H1 (cell line): Measurements from ENCODE around the gene ST3GAL2. TPM values are rescaled to one million over a fixed set of nuclear protein-coding genes. Genes with fewer than 3 reads are reported as not detected.

ENCODE experiments used
- CTCF ChIA-PET: fragments of 300-600 bp; sonication (Branson Sonifier 250); formaldehyde crosslinking; loops from one replicate; lab custom pipeline; 2021; ENCODE audit not compliant: partially characterized antibody; lab: Charles Lee
- POLR2A ChIA-PET: fragments of 300-600 bp; sonication (Branson Sonifier 250); formaldehyde crosslinking; loops from one replicate; lab custom pipeline; 2021; ENCODE audit warnings: inconsistent platforms; ENCODE audit not compliant: partially characterized antibody; lab: Charles Lee
- DNase-seq, 2 experiments: peaks; one replicate each; pipeline versions ENCODE4 v3.0.0 to v3.0.0-alpha.2; 2010 to 2022; ENCODE audit warnings: low spot score in 2 of 2, low read depth in 1 of 2, mixed read lengths in 1 of 2
- FAIRE-seq: peaks from 2 replicates; lab custom pipeline; 2011; peaks lifted over from hg19 to GRCh38; lab: Jason Lieb, UNC
- H2AFZ ChIP-seq: 2 replicates; pipeline ENCODE4 v1.8.1; 2012; ENCODE audit warnings: low read length, inconsistent platforms
- H2AK5ac ChIP-seq: 2 replicates; pipeline ENCODE4 v1.6.1; 2013; ENCODE audit warnings: low read depth, low read length
- H2BK120ac ChIP-seq: replicated peaks from 2 replicates; pipeline ENCODE3; 2013; ENCODE audit warnings: low read depth, low read length, inconsistent platforms
- H2BK12ac ChIP-seq: 2 replicates; pipeline ENCODE4 v1.6.1; 2013; ENCODE audit warnings: low read depth, low read length
- H2BK15ac ChIP-seq: 2 replicates; pipeline ENCODE4 v1.6.1; 2013; ENCODE audit warnings: low read length
- H2BK20ac ChIP-seq: 2 replicates; pipeline ENCODE4 v1.6.1; 2013; ENCODE audit warnings: low read length
- H2BK5ac ChIP-seq: 2 replicates; pipeline ENCODE4 v1.6.1; 2013; ENCODE audit warnings: low read depth, low read length
- H3K14ac ChIP-seq: 2 replicates; pipeline ENCODE4 v1.6.1; 2013; ENCODE audit warnings: inconsistent platforms; ENCODE audit not compliant: insufficient read length
- H3K18ac ChIP-seq: 2 replicates; pipeline ENCODE4 v1.6.1; 2013; ENCODE audit warnings: low read length; ENCODE audit errors: extremely low read depth
- H3K23ac ChIP-seq: 2 replicates; pipeline ENCODE4 v1.6.1; 2013; ENCODE audit warnings: inconsistent platforms; ENCODE audit not compliant: insufficient read length
- H3K23me2 ChIP-seq: 2 replicates; pipeline ENCODE4 v1.6.1; 2013; ENCODE audit warnings: low read depth, low read length
- H3K27ac ChIP-seq: 2 replicates; pipeline ENCODE4 v1.6.1; 2011; ENCODE audit warnings: low read depth, low read length, inconsistent platforms
- H3K27me3 ChIP-seq, 4 experiments: replicated peaks in 1 of 4; 1 replicate in 1 of 4; 2 replicates in 3 of 4; pipeline versions ENCODE4 v1.6.1 to v1.8.1; 2011 to 2013; ENCODE audit warnings: low read length in 3 of 4, mild to moderate bottlenecking in 3 of 4, inconsistent platforms in 2 of 4, mixed read lengths in 2 of 4, moderate library complexity in 1 of 4; ENCODE audit not compliant: control insufficient read depth in 3 of 4, insufficient read depth in 3 of 4; ENCODE audit errors: extremely low read depth in 1 of 4
- H3K36me3 ChIP-seq, 4 experiments: 2 replicates each; pipeline versions ENCODE4 v1.6.1 to v1.8.1; 2011 to 2013; ENCODE audit warnings: mild to moderate bottlenecking in 4 of 4, low read length in 3 of 4, moderate library complexity in 2 of 4, control low read depth in 1 of 4, inconsistent platforms in 1 of 4; ENCODE audit not compliant: insufficient read depth in 4 of 4, control insufficient read depth in 2 of 4
- H3K4ac ChIP-seq: replicated peaks from 2 replicates; pipeline ENCODE3; 2013; ENCODE audit warnings: low read length, low read depth, mixed read lengths, inconsistent platforms; ENCODE audit not compliant: insufficient read length
- H3K4me1 ChIP-seq, 4 experiments: replicated peaks in 1 of 4; 1 replicate in 1 of 4; 2 replicates in 3 of 4; pipeline versions ENCODE4 v1.6.1 to v1.8.1; 2011 to 2013; ENCODE audit warnings: low read length in 3 of 4, inconsistent platforms in 2 of 4, mixed read lengths in 1 of 4; ENCODE audit not compliant: insufficient read depth in 4 of 4, control insufficient read depth in 3 of 4
- H3K4me2 ChIP-seq, 2 experiments: 2 replicates each; pipeline versions ENCODE4 v1.6.1 to v1.8.1; 2011 to 2013; ENCODE audit warnings: low read depth in 2 of 2, low read length in 2 of 2, control low read depth in 1 of 2, inconsistent platforms in 1 of 2, mild to moderate bottlenecking in 1 of 2; ENCODE audit not compliant: insufficient read depth in 1 of 2
- H3K4me3 ChIP-seq, 4 experiments: fragments of 200-600, 300-600 bp in 1 of 4; sonication (generic), shearing (Covaris generic), sonication (Bioruptor Twin) in 1 of 4; 2 replicates each; pipeline versions ENCODE4 v1.5.1 to v1.8.1; 2011 to 2016; ENCODE audit warnings: low read length in 4 of 4, low read depth in 3 of 4, control low read depth in 2 of 4, inconsistent platforms in 2 of 4, mild to moderate bottlenecking in 2 of 4, mixed read lengths in 1 of 4, moderate library complexity in 1 of 4; ENCODE audit not compliant: insufficient read depth in 2 of 4; ENCODE audit errors: extremely low read depth in 1 of 4
- H3K56ac ChIP-seq: replicated peaks from 2 replicates; pipeline ENCODE3; 2013; ENCODE audit warnings: low read depth, mild to moderate bottlenecking, mixed read lengths, low read length, inconsistent platforms; ENCODE audit not compliant: insufficient read length
- H3K79me1 ChIP-seq: 2 replicates; pipeline ENCODE4 v1.6.1; 2013; ENCODE audit warnings: low read depth, low read length, control low read depth
- H3K79me2 ChIP-seq, 2 experiments: 2 replicates each; pipeline versions ENCODE4 v1.6.1 to v1.8.1; 2012 to 2013; ENCODE audit warnings: low read length in 2 of 2, mild to moderate bottlenecking in 2 of 2, inconsistent platforms in 1 of 2; ENCODE audit not compliant: insufficient read depth in 2 of 2, control insufficient read depth in 1 of 2
- H3K9ac ChIP-seq, 4 experiments: replicated peaks in 1 of 4; 1 replicate in 1 of 4; 2 replicates in 3 of 4; pipeline versions ENCODE4 v1.6.1 to v1.8.1; 2011 to 2013; ENCODE audit warnings: low read depth in 3 of 4, low read length in 3 of 4, control low read depth in 2 of 4, mild to moderate bottlenecking in 2 of 4, moderate library complexity in 2 of 4, inconsistent platforms in 1 of 4; ENCODE audit errors: extremely low read depth in 1 of 4
- H3K9me3 ChIP-seq, 2 experiments: 2 replicates each; pipeline versions ENCODE4 v1.6.1 to v1.8.1; 2012 to 2013; ENCODE audit warnings: mild to moderate bottlenecking in 2 of 2, moderate library complexity in 2 of 2, control low read depth in 1 of 2, inconsistent platforms in 1 of 2, low read depth in 1 of 2, low read length in 1 of 2, mixed read lengths in 1 of 2; ENCODE audit not compliant: insufficient read depth in 2 of 2
- H4K20me1 ChIP-seq, 2 experiments: replicated peaks in 1 of 2; 2 replicates each; pipeline versions ENCODE3 to v1.8.1; 2011 to 2013; ENCODE audit warnings: inconsistent platforms in 2 of 2, low read length in 2 of 2, mild to moderate bottlenecking in 1 of 2; ENCODE audit not compliant: insufficient read depth in 2 of 2, control insufficient read depth in 1 of 2
- H4K5ac ChIP-seq: 2 replicates; pipeline ENCODE4 v1.6.1; 2013; ENCODE audit warnings: low read length, low read depth, mixed read lengths, inconsistent platforms; ENCODE audit not compliant: insufficient read length
- H4K8ac ChIP-seq: 2 replicates; pipeline ENCODE4 v1.8.0; 2013; ENCODE audit warnings: mild to moderate bottlenecking, moderate library complexity, low read length, inconsistent platforms; ENCODE audit not compliant: insufficient read depth; ENCODE audit errors: extremely low read depth
- H4K91ac ChIP-seq: replicated peaks from 2 replicates; pipeline ENCODE3; 2013; ENCODE audit warnings: low read length, mixed read lengths, inconsistent platforms; ENCODE audit not compliant: insufficient read length
- CBX5 ChIP-seq: fragments of 300-800, 300-1000 bp; sonication (generic); IDR thresholded peaks from 2 replicates; pipeline ENCODE4 v1.7.1; 2016; ENCODE audit warnings: antibody characterized with exemption, low read length, low read depth
- EP300 ChIP-seq, 2 experiments: IDR thresholded peaks; 1 replicate in 1 of 2; 2 replicates in 1 of 2; pipeline ENCODE4 v1.6.1; 2011 to 2012; ENCODE audit warnings: low read depth in 2 of 2, low read length in 2 of 2, mild to moderate bottlenecking in 2 of 2, borderline replicate concordance in 1 of 2, inconsistent platforms in 1 of 2, moderate library complexity in 1 of 2
- KDM1A ChIP-seq: fragments of 200-600, 300-600 bp; sonication (generic); IDR thresholded peaks from 2 replicates; pipeline ENCODE4 v1.7.1; 2016; ENCODE audit warnings: mild to moderate bottlenecking, low read length, borderline replicate concordance
- RXRA ChIP-seq: IDR thresholded peaks from 2 replicates; pipeline ENCODE4 v1.6.1; 2011; ENCODE audit warnings: low read depth, mild to moderate bottlenecking, low read length, moderate library complexity; ENCODE audit not compliant: insufficient read depth
- YY1 ChIP-seq: IDR thresholded peaks from 2 replicates; pipeline ENCODE4 v1.6.1; 2011; ENCODE audit warnings: low read depth, mild to moderate bottlenecking, low read length
- WGBS, 2 experiments: shearing (Covaris generic) in 1 of 2; methylation state at CpG; one replicate each; pipeline versions ENCODE4 v1.1.6 to v1.1.7; 2013 to 2015; ENCODE audit warnings: low lambda C conversion rate in 2 of 2, mixed read lengths in 2 of 2, inconsistent platforms in 1 of 2, low coverage in 1 of 2, missing lambda C conversion rate in 1 of 2; ENCODE audit not compliant: insufficient replicate concordance in 2 of 2, insufficient coverage in 1 of 2, insufficient read length in 1 of 2; ENCODE audit errors: extremely low coverage in 1 of 2, missing lambda C conversion rate in 1 of 2; 5-methylcytosine and 5-hydroxymethylcytosine counted together
- polyA plus RNA-seq, 7 experiments: library from polyadenylated mRNA; depleted of rRNA in 3 of 7; stranded (reverse) in 5 of 7; unstranded in 2 of 7; fragments of >200 nt in 5 of 7; fragments of 200-250 nt in 2 of 7; gene quantifications; 1 replicate in 5 of 7; 2 replicates in 1 of 7; 4 replicates in 1 of 7; pipeline versions ENCODE4 v1.2.1 to v1.2.3, GENCODE V29; 2011 to 2013; ENCODE audit warnings: missing spikeins in 2 of 7, mixed read lengths in 2 of 7
- total RNA-seq: library from RNA; stranded (reverse); fragmentation: NEBNext Ultra II Directional; extraction: Animal tissue kit (Norgen Biotek cat#: 25700); gene quantifications from 2 replicates; pipeline ENCODE4 v1.2.1, GENCODE V29; 2021
- TF ChIP-seq, protein P1 (sequence below): IDR thresholded peaks from 2 replicates; pipeline ENCODE4 v1.6.1; 2011; ENCODE audit warnings: low read length, improper control_type of control experiment

ST3GAL2 gene
- total and polyA plus RNA-seq, 2 of the 8 experiments (the other 6 are each of a cell fraction or from before 2014, with no cell fraction given), result 14.4 to 39.7 TPM

DNA sequence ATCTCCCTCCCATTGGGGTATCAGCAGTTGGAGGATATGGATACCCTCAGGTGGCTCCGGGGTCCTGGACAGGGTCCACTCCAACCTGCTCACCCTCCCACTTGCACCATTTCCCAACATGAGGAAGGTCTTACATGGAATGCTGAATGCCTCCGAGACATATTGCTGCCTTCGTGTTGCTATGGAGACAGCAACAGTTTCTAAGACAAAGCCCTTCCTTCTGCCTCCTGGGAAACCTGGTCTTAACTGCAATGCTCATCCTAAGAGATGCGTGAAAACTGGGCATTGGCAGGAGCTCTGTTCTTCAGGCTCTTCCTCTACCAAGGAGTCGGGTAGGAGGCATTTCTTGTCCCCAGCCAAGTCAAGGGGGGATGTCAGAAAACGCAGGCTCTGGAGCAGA, 45.2 kb downstream of the ST3GAL2 start:
- Histone ChIP-seq H2BK12ac (no peak overlapping the region), H3K4me2 (no peak overlapping the region), H2AK5ac (no peak overlapping the region), H2BK15ac (no peak overlapping the region), H3K27ac (no peak overlapping the region), H3K14ac (no peak overlapping the region), H3K23ac (no peak overlapping the region), H3K23me2 (no peaks in the 10 kb centered on the region), H2BK20ac (no peak overlapping the region), H4K8ac (no peak overlapping the region; the same call in 1 of the 2 replicates), H3K4ac (no peak overlapping the region), H3K9me3 (no peaks in the 10 kb centered on the region), H2BK5ac (no peak overlapping the region), H3K9ac (no peak overlapping the region), H3K79me2 (no peaks in the 10 kb centered on the region), H3K56ac (no peak overlapping the region), H2BK120ac (no peak overlapping the region), H3K4me3 (no peak overlapping the region), H3K4me1 (no peaks in the 10 kb centered on the region), H3K18ac (no peak overlapping the region), H3K79me1 (no peaks in the 10 kb centered on the region; the same call in 1 of the 2 replicates), H4K91ac (no peak overlapping the region), H3K27me3 (no peaks in the 10 kb centered on the region), H3K36me3 (peaks cover 2 to 10% (median 7%) of the 10 kb centered on the region in 4 experiments; a peak in 6 of 8 replicates), H4K5ac (no peak overlapping the region), H4K20me1 (peaks cover 0 to 8% of the 10 kb centered on the region in 2 experiments), H2AFZ (no peak overlapping the region)
- DNase-seq (no peak), FAIRE-seq (no peak)
- CTCF ChIA-PET, result interaction anchor here (0.8 to 13.3 kb wide), 21 partner anchors 9 to 245 kb away, joined by 3 to 180 read pairs (median 6); partner anchors contain the start of genes FCSK and ST3GAL2
- POLR2A ChIA-PET, result interaction anchor here (0.6 to 5.8 kb wide), 8 partner anchors 12 to 249 kb away, joined by 3 to 37 read pairs (median 3); partner anchors contain the start of gene DDX19A
- 90% methylated on average over 6 of the region's 6 CpGs; no CpG with 5 or more reads in 1 of the 2 experiments for WGBS, 2 experiments
- TF ChIP-seq, protein P1, sequence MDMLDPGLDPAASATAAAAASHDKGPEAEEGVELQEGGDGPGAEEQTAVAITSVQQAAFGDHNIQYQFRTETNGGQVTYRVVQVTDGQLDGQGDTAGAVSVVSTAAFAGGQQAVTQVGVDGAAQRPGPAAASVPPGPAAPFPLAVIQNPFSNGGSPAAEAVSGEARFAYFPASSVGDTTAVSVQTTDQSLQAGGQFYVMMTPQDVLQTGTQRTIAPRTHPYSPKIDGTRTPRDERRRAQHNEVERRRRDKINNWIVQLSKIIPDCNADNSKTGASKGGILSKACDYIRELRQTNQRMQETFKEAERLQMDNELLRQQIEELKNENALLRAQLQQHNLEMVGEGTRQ, result no peak
- no peak for TF ChIP-seq YY1
- no peak for TF ChIP-seq EP300 (IDR thresholded peaks at IDR 0.05; ENCODE audit: borderline replicate concordance in 1 of 2, low read depth in 2 of 2, low read length in 2 of 2)
- no peak for TF ChIP-seq KDM1A
- TF ChIP-seq CBX5, result no peak
- TF ChIP-seq RXRA, result no peak
